Stimulated activated naive CD4-positive, alpha-beta T cell treated with Interleukin-2 at 50 U/mL for 16 hours (primary cell): ENCODE data around the gene SOBP.

ENCODE experiments used
- DNase-seq: peaks from one replicate; lab custom pipeline; 2025; lab: John Stamatoyannopoulos, UW

The SOBP gene

GRCh38 chr6:107523054-107523791 lies 33.3 kb downstream of the SOBP start:
- no peak for DNase-seq

- DNase-seq: no peak
Measured at GRCh38 chr6:107523794-107524193, 33.9 kb downstream of the SOBP start.

GRCh38 chr6:107524626-107525025 lies 34.7 kb downstream of the SOBP start:
- no peak for DNase-seq

- no peak for DNase-seq
Measured at GRCh38 chr6:107531868-107532267, 42.0 kb downstream of the SOBP start.

- no peak for DNase-seq
Measured at GRCh38 chr6:107532706-107533105, 42.8 kb downstream of the SOBP start.

GRCh38 chr6:107533415-107534059 lies 43.6 kb downstream of the SOBP start:
- no peak for DNase-seq

- no peak for DNase-seq
Measured at GRCh38 chr6:107534571-107535141, 44.7 kb downstream of the SOBP start.

GRCh38 chr6:107535626-107536025 lies 45.7 kb downstream of the SOBP start:
- DNase-seq: no peak

- DNase-seq: no peak
Measured at GRCh38 chr6:107536180-107536961, 46.5 kb downstream of the SOBP start.

- DNase-seq: no peak
Measured at GRCh38 chr6:107537559-107537958, 47.6 kb downstream of the SOBP start.

- DNase-seq: no peak
Measured at GRCh38 chr6:107538856-107539387, 49.0 kb downstream of the SOBP start.

GRCh38 chr6:107539409-107539808 lies 49.5 kb downstream of the SOBP start:
- no peak for DNase-seq

GRCh38 chr6:107539849-107540464 lies 50.0 kb downstream of the SOBP start:
- DNase-seq: no peak

GRCh38 chr6:107540465-107540857 lies 50.5 kb downstream of the SOBP start:
- DNase-seq: no peak

- DNase-seq: no peak
Measured at GRCh38 chr6:107542192-107542668, 52.3 kb downstream of the SOBP start.

- DNase-seq: no peak
Measured at GRCh38 chr6:107543088-107543487, 53.2 kb downstream of the SOBP start.

- DNase-seq: no peak
Measured at GRCh38 chr6:107543567-107543966, 53.6 kb downstream of the SOBP start.

GRCh38 chr6:107545763-107546162 lies 55.8 kb downstream of the SOBP start:
- no peak for DNase-seq

GRCh38 chr6:107546691-107547450 lies 57.0 kb downstream of the SOBP start:
- no peak for DNase-seq

GRCh38 chr6:107547451-107547840 lies 57.5 kb downstream of the SOBP start:
- DNase-seq: no peak

- DNase-seq: no peak
Measured at GRCh38 chr6:107550241-107550840, 60.4 kb downstream of the SOBP start.
